NCI-H1048 (cell line): Measurements from ENCODE around the gene SLPI.

Experiments
- DNase-seq: peaks from one replicate; lab custom pipeline; 2025; lab: John Stamatoyannopoulos, UW

The SLPI gene, protein sequence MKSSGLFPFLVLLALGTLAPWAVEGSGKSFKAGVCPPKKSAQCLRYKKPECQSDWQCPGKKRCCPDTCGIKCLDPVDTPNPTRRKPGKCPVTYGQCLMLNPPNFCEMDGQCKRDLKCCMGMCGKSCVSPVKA

GRCh38 chr20:45254383-45255262 lies at the start of gene SLPI:
Gene SLPI (minus strand): TSS chr20:45254564. CDS start chr20:45254543, 21 bp downstream.
- no peak for DNase-seq

DNA sequence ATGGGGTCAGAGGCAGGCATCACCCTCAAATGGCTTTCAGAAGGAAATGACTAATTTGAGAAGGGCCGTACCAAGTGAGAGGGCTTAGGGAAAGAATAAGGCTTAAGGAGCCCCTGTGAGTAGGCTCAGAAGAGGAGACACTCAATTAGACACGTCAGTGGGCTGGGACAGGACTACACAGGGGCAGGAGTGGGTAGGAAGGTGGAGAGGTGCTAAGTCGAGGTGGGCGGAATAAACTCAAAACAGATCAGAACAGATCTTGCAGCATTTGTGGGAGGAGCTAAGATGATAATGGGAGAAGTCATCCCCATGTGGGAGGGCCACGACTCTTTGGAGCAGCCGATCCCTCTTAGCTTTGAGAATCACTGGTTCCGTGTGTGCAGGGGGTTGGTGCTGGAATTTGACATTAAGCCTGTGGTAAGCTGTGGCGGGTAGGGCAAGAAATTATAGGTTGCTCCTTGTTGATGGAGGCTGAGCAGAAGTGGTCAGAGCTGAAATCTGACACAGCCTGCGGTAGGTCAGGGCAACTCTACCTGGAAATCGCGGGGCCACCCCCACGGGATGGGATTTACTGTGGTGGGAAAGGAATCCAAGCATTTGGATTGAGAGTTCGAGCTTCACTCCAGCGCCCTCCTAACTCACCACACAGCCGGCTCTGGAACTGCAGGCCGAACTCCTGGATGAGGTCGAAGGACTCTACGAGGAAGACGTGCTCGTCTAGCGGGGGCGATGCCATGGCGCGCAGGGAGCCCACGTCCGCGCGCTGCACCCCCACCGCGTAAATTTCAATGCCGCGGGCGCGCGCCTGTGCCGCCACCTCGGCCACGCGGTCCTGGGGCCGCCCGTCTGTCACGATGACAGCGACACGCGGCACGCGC lies 49.5 kb upstream of the SLPI start:
- DNase-seq = no peak

GRCh38 chr20:45301824-45302271 lies 47.5 kb upstream of the SLPI start:
- DNase-seq = no peak

DNA sequence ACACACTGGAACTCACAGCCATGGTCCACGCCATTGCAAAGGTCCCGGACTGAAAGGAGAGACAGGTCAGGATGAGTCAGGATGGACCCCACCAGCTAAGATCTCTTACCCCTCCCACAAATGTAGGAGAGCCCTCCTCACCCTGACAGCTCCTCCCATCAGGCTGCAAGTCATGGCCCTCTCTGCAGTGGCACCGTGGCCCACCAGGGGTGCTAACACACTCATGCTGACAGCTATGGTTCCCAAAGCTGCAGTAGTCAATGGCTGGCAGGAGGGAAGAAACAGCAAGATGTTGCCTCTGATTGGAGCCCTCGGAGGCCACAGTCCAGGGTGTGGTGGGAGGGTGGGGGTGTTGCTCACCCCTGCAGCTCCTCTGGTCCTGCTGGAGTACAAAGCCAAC lies 46.6 kb upstream of the SLPI start:
- no peak for DNase-seq

DNA sequence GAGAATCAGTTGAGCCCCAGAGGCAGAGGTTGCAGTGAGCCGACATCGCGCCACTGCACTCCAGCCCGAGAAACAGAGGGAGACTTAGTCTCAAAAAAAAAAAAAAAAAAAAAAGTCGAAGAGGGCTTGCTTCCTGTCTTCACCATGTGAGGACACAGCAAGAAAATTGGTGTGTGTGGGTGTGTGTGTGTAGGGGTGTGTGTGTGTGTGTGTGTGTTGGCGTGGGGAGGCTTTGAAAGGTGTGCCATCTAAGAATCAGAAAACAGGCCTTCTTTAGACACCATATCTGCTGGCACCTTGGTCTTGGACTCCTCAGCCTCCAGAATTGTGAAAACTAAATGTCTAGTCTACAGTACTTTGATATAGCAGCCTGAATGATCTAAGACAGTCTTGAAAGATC lies 45.4 kb upstream of the SLPI start:
- no peak for DNase-seq

GRCh38 chr20:45297786-45298497 lies 43.6 kb upstream of the SLPI start:
- no peak for DNase-seq

DNA sequence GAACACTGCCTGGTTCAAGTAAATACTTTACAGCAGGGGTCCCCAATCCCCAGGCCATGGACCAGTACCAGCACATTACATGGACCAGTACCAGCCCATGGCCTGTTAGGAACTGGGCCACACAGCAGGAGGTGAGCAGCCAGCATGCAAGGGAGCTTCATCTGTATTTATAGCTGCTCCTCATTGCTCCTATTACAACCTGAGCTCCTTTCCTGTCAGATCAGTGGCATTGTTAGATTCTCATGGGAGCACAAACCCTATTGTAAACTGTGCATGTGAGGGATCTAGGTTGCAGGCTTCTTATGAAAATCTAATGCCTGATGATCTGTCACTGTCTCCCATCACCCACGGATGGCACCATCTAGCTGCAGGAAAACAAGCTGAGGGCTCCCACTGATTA lies 40.3 kb upstream of the SLPI start:
- DNase-seq = no peak

- no peak for DNase-seq
These were observed 39.6 kb upstream of the SLPI start for GRCh38 chr20:45294003-45294368.

DNA sequence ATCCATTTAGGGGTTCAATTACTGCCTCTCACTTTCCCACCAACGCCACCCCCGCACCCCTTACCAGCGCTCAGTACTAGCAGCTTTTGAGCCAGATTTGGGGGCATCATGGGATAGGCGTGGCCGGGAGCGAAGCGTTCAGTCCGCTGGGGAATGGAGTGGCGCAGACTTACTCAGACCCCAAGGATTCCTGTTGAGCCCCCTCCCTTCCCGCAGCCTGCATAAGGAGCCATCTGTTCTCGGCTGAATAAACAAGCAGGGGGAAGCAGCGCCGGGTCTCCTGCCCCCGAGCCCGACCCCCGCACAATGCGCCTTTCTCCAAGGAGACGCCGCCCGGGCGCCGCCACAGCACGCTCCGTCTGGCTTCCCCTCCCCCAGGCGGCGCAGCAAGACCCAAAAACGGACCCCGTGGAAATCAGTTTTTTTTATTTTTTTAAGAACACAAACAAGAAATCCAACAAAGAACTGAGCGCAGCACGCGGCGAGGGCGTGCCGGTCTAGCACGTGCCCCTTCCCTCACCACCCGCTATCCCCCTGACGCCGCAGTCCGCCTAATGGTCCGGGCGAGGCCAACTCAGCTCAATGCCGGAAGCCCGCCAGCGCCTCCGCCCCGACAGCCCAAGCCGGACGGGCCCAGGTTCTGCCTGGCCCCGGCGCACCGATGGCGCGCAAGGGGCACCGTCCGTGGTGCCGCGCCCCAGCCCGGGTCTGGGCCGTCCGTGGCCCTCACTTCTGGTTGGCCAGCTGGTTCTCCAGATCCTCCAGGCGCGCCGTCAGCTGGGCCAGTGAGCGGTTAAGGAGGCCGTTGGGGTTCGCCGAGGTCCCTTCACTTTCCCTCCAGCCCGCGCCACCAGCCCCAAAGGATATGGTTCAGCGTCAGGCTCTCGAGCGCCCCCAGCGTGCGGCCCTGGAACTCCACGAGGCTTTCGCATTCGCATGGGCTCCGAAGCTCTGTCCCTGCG lies 39.0 kb upstream of the SLPI start:
- peak; percentile 42 for DNase-seq

GRCh38 chr20:45292343-45292742 lies 38.0 kb upstream of the SLPI start:
- DNase-seq = no peak

DNA sequence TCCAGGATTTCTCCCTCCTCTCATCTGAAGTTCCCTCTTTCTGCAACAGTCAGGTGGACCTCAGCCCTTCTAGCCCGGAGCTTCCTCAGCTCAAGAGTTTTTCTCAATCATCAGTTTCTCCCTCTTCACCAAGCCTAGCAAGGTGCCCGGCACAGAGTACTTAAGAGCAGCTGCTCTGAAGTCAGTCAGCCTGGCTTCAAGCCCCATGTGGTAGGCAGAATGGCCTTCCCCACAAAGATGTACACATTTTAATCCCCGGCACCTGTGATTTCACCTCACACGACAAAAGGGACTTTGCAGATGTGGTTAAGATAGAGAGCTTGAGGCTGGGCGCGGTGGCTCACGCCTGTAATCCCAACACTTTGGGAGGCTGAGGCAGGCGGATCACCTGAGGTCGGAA lies 37.2 kb upstream of the SLPI start:
- no peak for DNase-seq

DNA sequence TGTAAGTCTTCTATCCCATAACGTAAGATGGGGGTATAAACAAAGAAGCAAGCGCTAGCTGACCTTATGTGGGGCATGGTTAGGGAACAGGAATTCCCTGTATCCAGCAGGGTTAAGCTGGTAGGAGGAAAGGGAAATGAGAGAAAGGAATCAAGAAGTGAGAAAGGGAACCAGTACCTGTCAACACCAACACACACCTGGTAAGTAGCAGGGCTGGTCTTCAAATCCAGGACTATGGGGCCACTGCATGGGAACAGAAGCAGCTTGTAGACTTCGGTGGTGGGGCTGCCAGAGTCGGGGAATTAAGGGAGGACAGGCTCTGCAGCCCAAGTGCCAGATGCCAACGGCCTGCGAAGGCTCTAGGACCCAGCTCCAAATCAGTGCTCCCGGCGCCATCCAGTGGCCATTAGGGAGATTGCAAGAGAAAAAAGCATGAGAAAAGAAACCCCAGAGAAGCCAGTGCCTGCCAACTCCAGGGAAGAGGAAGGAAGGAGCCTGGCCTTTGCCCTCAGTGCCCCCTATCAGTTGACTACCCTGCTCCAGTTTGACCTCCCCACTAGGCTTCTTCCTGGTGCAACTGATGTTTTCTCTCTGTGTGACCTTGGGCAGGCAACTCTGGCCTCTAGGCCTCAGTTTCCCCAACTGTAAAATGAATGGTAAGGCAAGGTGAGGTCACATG lies 36.5 kb upstream of the SLPI start:
- peak; percentile 17 for DNase-seq

- DNase-seq = no peak
These were observed 35.7 kb upstream of the SLPI start for GRCh38 chr20:45289942-45290676.

DNA sequence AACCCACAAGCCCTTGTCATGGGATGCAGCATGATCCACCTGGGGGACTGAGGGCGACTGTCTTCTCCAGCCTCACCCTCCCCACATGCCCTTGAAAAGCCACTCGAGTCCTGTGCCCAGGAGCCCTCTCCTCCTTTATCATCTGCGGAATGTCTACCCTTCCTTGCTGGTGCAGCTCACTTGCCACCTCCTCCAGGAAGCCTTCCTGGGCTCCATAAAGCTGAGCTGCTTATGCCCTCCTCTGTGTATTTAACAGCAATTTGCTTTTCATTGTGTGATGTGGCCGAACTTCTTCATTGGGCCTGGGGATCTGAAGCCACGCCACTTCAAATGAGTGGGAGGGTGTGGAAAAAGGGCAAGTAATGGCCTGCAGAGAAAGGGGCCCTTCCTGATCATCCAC lies 34.5 kb upstream of the SLPI start:
- no peak for DNase-seq

GRCh38 chr20:45288376-45288775 lies 34.0 kb upstream of the SLPI start:
- no peak for DNase-seq

- DNase-seq = no peak
These were observed 29.2 kb upstream of the SLPI start for GRCh38 chr20:45283551-45284057.

DNA sequence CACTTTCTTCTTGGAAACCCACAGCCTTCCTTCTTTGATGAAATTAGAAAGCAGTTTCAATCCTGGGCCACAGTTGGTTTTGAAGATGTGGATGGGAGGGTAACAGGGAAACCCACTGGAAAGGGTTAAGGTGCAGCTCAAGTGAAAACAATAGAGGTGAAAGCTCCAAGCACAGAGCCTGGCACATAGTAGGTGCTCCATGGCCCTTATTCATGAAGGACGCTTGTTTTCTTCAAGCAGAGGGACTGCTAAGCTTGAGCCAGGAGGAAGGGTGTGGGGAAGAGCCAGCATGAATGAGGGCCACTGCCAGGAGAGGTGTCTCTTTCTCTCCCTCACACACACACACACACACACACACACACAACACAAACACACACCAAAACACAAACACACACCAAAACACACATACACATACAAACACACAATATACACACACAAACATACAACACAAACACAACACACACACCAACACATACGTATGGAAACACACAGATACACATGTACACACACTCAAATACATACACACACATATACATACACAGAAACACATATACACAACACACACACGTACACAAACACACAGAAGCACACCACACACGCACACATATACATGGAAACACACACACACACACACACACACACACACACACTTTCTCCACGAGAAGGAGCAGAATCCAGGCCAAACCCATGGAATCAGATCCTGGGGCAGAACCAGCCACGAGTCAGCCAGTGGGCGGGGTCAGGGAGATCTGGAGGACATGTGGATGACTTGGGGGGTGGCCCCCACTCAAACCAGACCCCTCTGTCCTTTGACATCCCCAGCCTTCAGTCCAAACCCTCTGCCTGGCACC lies 28.6 kb upstream of the SLPI start:
- DNase-seq = no peak

DNA sequence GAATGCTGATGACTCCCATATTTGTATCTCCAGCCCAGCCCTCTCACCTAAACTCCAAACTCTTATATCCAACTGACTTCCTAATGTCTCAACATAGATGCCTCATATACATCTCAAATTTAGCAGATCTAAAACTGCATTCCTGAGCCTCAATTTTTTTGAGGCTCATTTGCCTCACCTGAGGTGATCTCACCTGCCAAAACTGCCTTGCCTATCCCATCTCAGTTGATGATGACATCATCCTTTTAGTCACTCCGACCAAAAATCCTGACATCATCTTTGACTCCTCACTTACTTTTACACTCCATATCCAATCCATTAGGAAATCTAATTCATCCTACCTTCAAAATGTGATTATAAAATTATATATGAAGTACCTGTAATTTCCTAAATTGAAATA lies 25.6 kb upstream of the SLPI start:
- no peak for DNase-seq
